ENCODE results near the gene GRID2IP. TPM values are rescaled to one million over a fixed set of nuclear protein-coding genes. Genes with fewer than 3 reads are reported as not detected.
"Not testable (repeated sequence)": the region's sequence is repeated elsewhere in the genome, so short reads cannot be mapped to it uniquely, and the experiment has no call there.

Gene GRID2IP
- total and polyA plus RNA-seq, 9 donors, result 0.04 to 0.18 (median 0.09) TPM

- H3K27me3 ChIP-seq (ENCODE audit: control insufficient read depth, insufficient read depth, low read length), result no peaks in the 10 kb centered on the region
- peak; percentile 50 for DNase-seq
- WGBS (ENCODE audit: insufficient coverage), result 77% methylated on average over 5 of the region's 7 CpGs
- peak overlapping the region; percentile 74 for H3K27ac ChIP-seq (ENCODE audit: low read length)
- peaks cover 23% of the 10 kb centered on the region for H3K4me1 ChIP-seq (ENCODE audit: control insufficient read depth, insufficient read depth, low read length)
- H3K36me3 ChIP-seq (ENCODE audit: control insufficient read depth, insufficient read depth, low read length), result peaks cover 28% of the 10 kb centered on the region
- no peaks in the 10 kb centered on the region for H3K9me3 ChIP-seq (replicated peaks; ENCODE audit: control insufficient read depth, low read depth, low read length)
- no peak overlapping the region for H3K4me3 ChIP-seq (ENCODE audit: low read length)
Measured at GRCh38 chr7:6476596-6477317, 74.5 kb downstream of the GRID2IP start.

- Histone ChIP-seq H3K4me1 (ENCODE audit: control insufficient read depth, insufficient read depth, low read length) (peaks cover 21% of the 10 kb centered on the region), H3K27ac (ENCODE audit: low read length) (no peak overlapping the region)
Measured at GRCh38 chr7:6475433-6476186, 75.7 kb downstream of the GRID2IP start.

GRCh38 chr7:6465862-6466261 is 85.4 kb downstream of the GRID2IP start:
- Histone ChIP-seq H3K36me3 (ENCODE audit: control insufficient read depth, insufficient read depth, low read length) (peaks cover 72% of the 10 kb centered on the region), H3K4me1 (ENCODE audit: control insufficient read depth, insufficient read depth, low read length) (no peaks in the 10 kb centered on the region), H3K27ac (ENCODE audit: low read length) (no peak overlapping the region), H3K9me3 (replicated peaks; ENCODE audit: control insufficient read depth, low read depth, low read length) (no peaks in the 10 kb centered on the region), H3K27me3 (ENCODE audit: control insufficient read depth, insufficient read depth, low read length) (no peaks in the 10 kb centered on the region), H3K4me3 (ENCODE audit: low read length) (no peak overlapping the region)
- no peak for DNase-seq
- 100% methylated on average over 4 of the region's 8 CpGs for WGBS (ENCODE audit: insufficient coverage)

More at GRCh38 chr7:6475433-6476186, 75.7 kb downstream of the GRID2IP start:
- Histone ChIP-seq H3K4me3 (ENCODE audit: low read length) (no peak overlapping the region), H3K9me3 (replicated peaks; ENCODE audit: control insufficient read depth, low read depth, low read length) (no peaks in the 10 kb centered on the region), H3K36me3 (ENCODE audit: control insufficient read depth, insufficient read depth, low read length) (peaks cover 28% of the 10 kb centered on the region), H3K27me3 (ENCODE audit: control insufficient read depth, insufficient read depth, low read length) (no peaks in the 10 kb centered on the region)
- 71% methylated on average over 3 of the region's 3 CpGs for WGBS (ENCODE audit: insufficient coverage)
- no peak for DNase-seq

GRCh38 chr7:6463609-6464008 is 87.7 kb downstream of the GRID2IP start:
- not testable (repeated sequence) for H3K27ac ChIP-seq (ENCODE audit: low read length); H3K4me1 ChIP-seq (ENCODE audit: control insufficient read depth, insufficient read depth, low read length); H3K4me3 ChIP-seq (ENCODE audit: low read length); DNase-seq; H3K27me3 ChIP-seq (ENCODE audit: control insufficient read depth, insufficient read depth, low read length); H3K9me3 ChIP-seq (replicated peaks; ENCODE audit: control insufficient read depth, low read depth, low read length)
- peaks cover 64% of the 10 kb centered on the region for H3K36me3 ChIP-seq (ENCODE audit: control insufficient read depth, insufficient read depth, low read length)
- WGBS (ENCODE audit: insufficient coverage), result no CpG with 5 or more reads among the region's 5 CpGs

- WGBS (ENCODE audit: insufficient coverage), result no CpG with 5 or more reads among the region's 4 CpGs
- Histone ChIP-seq H3K36me3 (ENCODE audit: control insufficient read depth, insufficient read depth, low read length) (peaks cover 49% of the 10 kb centered on the region), H3K4me1 (ENCODE audit: control insufficient read depth, insufficient read depth, low read length) (no peaks in the 10 kb centered on the region), H3K27me3 (ENCODE audit: control insufficient read depth, insufficient read depth, low read length) (no peaks in the 10 kb centered on the region), H3K9me3 (replicated peaks; ENCODE audit: control insufficient read depth, low read depth, low read length) (no peaks in the 10 kb centered on the region), H3K27ac (ENCODE audit: low read length) (no peak overlapping the region), H3K4me3 (ENCODE audit: low read length) (no peak overlapping the region)
- no peak for DNase-seq
Measured at GRCh38 chr7:6461946-6462550, 89.2 kb downstream of the GRID2IP start.

- peaks cover 39% of the 10 kb centered on the region for H3K36me3 ChIP-seq (ENCODE audit: control insufficient read depth, insufficient read depth, low read length)
- no peak overlapping the region for H3K27ac ChIP-seq (ENCODE audit: low read length)
- H3K4me3 ChIP-seq (ENCODE audit: low read length), result no peak overlapping the region
- H3K4me1 ChIP-seq (ENCODE audit: control insufficient read depth, insufficient read depth, low read length), result no peaks in the 10 kb centered on the region
- H3K27me3 ChIP-seq (ENCODE audit: control insufficient read depth, insufficient read depth, low read length), result no peaks in the 10 kb centered on the region
- no peaks in the 10 kb centered on the region for H3K9me3 ChIP-seq (replicated peaks; ENCODE audit: control insufficient read depth, low read depth, low read length)
- no peak for DNase-seq
- WGBS (ENCODE audit: insufficient coverage), result 91% methylated on average over 10 of the region's 11 CpGs
Measured at GRCh38 chr7:6460990-6461584, 90.2 kb downstream of the GRID2IP start.

- Histone ChIP-seq H3K4me1 (ENCODE audit: control insufficient read depth, insufficient read depth, low read length) (no peaks in the 10 kb centered on the region), H3K27ac (ENCODE audit: low read length) (no peak overlapping the region), H3K36me3 (ENCODE audit: control insufficient read depth, insufficient read depth, low read length) (peaks cover 36% of the 10 kb centered on the region), H3K4me3 (ENCODE audit: low read length) (no peak overlapping the region), H3K9me3 (replicated peaks; ENCODE audit: control insufficient read depth, low read depth, low read length) (no peaks in the 10 kb centered on the region), H3K27me3 (ENCODE audit: control insufficient read depth, insufficient read depth, low read length) (no peaks in the 10 kb centered on the region)
- WGBS (ENCODE audit: insufficient coverage), result 95% methylated on average over 5 of the region's 6 CpGs
- no peak for DNase-seq
Measured at GRCh38 chr7:6460303-6460702, 91.0 kb downstream of the GRID2IP start.

GRCh38 chr7:6458676-6459075 is 92.6 kb downstream of the GRID2IP start:
- H3K27ac ChIP-seq (ENCODE audit: low read length); DNase-seq; H3K4me3 ChIP-seq (ENCODE audit: low read length); H3K9me3 ChIP-seq (replicated peaks; ENCODE audit: control insufficient read depth, low read depth, low read length); H3K4me1 ChIP-seq (ENCODE audit: control insufficient read depth, insufficient read depth, low read length); H3K27me3 ChIP-seq (ENCODE audit: control insufficient read depth, insufficient read depth, low read length): not testable (repeated sequence)
- no CpG with 5 or more reads among the region's 3 CpGs for WGBS (ENCODE audit: insufficient coverage)
- H3K36me3 ChIP-seq (ENCODE audit: control insufficient read depth, insufficient read depth, low read length), result peaks cover 27% of the 10 kb centered on the region

GRCh38 chr7:6453734-6454133 is 97.5 kb downstream of the GRID2IP start:
- H3K36me3 ChIP-seq (ENCODE audit: control insufficient read depth, insufficient read depth, low read length), result no peaks in the 10 kb centered on the region
- H3K27ac ChIP-seq (ENCODE audit: low read length), result no peak overlapping the region
- no peak overlapping the region for H3K4me3 ChIP-seq (ENCODE audit: low read length)
- 72% methylated on average over 2 of the region's 4 CpGs for WGBS (ENCODE audit: insufficient coverage)
- no peaks in the 10 kb centered on the region for H3K27me3 ChIP-seq (ENCODE audit: control insufficient read depth, insufficient read depth, low read length)
- H3K9me3 ChIP-seq (replicated peaks; ENCODE audit: control insufficient read depth, low read depth, low read length), result no peaks in the 10 kb centered on the region
- H3K4me1 ChIP-seq (ENCODE audit: control insufficient read depth, insufficient read depth, low read length), result no peaks in the 10 kb centered on the region
- DNase-seq, result no peak

- H3K4me1 ChIP-seq (ENCODE audit: control insufficient read depth, insufficient read depth, low read length), result peaks cover 11% of the 10 kb centered on the region
- H3K36me3 ChIP-seq (ENCODE audit: control insufficient read depth, insufficient read depth, low read length), result no peaks in the 10 kb centered on the region
- no peaks in the 10 kb centered on the region for H3K27me3 ChIP-seq (ENCODE audit: control insufficient read depth, insufficient read depth, low read length)
- no peaks in the 10 kb centered on the region for H3K9me3 ChIP-seq (replicated peaks; ENCODE audit: control insufficient read depth, low read depth, low read length)
- no peak for DNase-seq
- no peak overlapping the region for H3K27ac ChIP-seq (ENCODE audit: low read length)
- 100% methylated on average over 1 of the region's 6 CpGs for WGBS (ENCODE audit: insufficient coverage)
- no peak overlapping the region for H3K4me3 ChIP-seq (ENCODE audit: low read length)
Measured at GRCh38 chr7:6451224-6451705, 100.0 kb downstream of the GRID2IP start.

Measured in muscle of leg (tissue), 11 donors.